ENCODE results near the gene FSIP1. TPM values are rescaled to one million over a fixed set of nuclear protein-coding genes. Genes with fewer than 3 reads are reported as not detected.

Gene FSIP1
- polyA plus RNA-seq, 3 donors, result 0.10 to 0.48 (median 0.21) TPM

GRCh38 chr15:39745415-39745814 is 37.2 kb downstream of the FSIP1 start:
- H3K9me3 Mint-ChIP-seq, result no peaks in the 10 kb centered on the region
- H3K4me1 Mint-ChIP-seq, result no peaks in the 10 kb centered on the region
- Histone ChIP-seq H4K20me1 (ENCODE audit: insufficient read depth, low read length) (no peaks in the 10 kb centered on the region), H3K36me3 (replicated peaks in 1 of 2; ENCODE audit: control insufficient read depth in 1 of 2, insufficient read depth in 2 of 2, low read length in 2 of 2) (no peaks in the 10 kb centered on the region), H3K27ac (ENCODE audit: low read depth in 1 of 2, low read length in 2 of 2) (no peak overlapping the region), H3K79me2 (ENCODE audit: insufficient read depth, low read length) (no peaks in the 10 kb centered on the region), H3K27me3 (ENCODE audit: control insufficient read depth in 2 of 2, insufficient read depth in 2 of 2, low read length in 2 of 2) (no peaks in the 10 kb centered on the region), H2AFZ (ENCODE audit: insufficient read depth, low read depth, low read length, poor library complexity, severe bottlenecking) (no peak overlapping the region), H3K4me3 (replicated peaks in 1 of 3; ENCODE audit: low read depth in 2 of 3, low read length in 3 of 3) (no peak overlapping the region), H3K9ac (ENCODE audit: insufficient read depth, low read length, poor library complexity, severe bottlenecking) (no peak overlapping the region), H3K4me2 (replicated peaks; ENCODE audit: extremely low read depth, low read length, poor library complexity, severe bottlenecking) (no peak overlapping the region), H3K9me3 (replicated peaks in 1 of 2; ENCODE audit: control insufficient read depth in 1 of 2, insufficient read depth in 1 of 2, low read length in 2 of 2) (no peaks in the 10 kb centered on the region), H3K4me1 (ENCODE audit: control insufficient read depth in 1 of 2, insufficient read depth in 2 of 2, low read length in 2 of 2) (no peaks in the 10 kb centered on the region)
- H3K27ac Mint-ChIP-seq, result no peak overlapping the region
- no peak for TF ChIP-seq CTCF (IDR thresholded peaks at IDR 0.05)
- no peaks in the 10 kb centered on the region for H3K36me3 Mint-ChIP-seq
- peaks cover 0 to 3% (median 2%) of the 10 kb centered on the region in 3 donors for H3K27me3 Mint-ChIP-seq (ENCODE audit: low read depth in 3 of 3)
- WGBS (ENCODE audit: insufficient coverage), result 0% methylated on average over 1 of the region's 2 CpGs
- intact Hi-C loops (cut with micrococcal nuclease), result no loop called here
- H3K4me3 Mint-ChIP-seq, result no peak overlapping the region
- no peak for DNase-seq

DNA sequence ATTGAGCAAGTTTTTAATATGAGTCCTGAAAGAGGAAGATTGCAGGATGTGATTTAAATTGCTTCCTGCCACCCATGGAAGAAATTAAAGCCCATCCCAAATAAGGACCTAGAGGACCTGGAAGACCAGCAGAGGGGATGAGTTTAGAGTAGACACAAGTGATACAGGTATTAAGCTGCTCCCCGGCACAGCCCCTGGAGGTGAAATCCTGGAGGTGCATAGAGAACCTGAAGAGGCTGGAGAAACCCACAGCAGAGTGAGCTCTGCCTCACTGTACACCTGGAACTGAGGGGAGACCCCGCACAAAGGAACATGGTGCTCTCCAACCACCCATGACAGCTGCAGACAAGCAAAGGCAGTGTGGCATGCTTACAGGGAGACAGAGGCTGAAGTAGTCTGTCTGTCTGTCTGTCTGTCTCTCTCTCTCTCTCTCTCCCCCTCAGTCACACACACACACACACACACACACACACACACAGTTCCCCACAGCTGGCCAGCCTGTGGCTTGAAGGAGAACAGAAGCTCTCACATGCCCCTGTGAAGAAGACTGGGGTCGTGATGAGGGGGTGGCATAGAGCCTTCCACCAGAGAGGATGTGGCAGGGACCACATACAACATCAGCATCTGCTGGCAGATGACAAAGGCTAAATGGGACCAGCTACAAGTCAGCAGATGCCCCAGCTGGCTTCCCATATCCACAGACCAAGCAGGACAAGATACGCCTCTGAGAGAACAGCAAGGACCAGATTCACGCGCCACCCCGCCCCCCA is 38.1 kb downstream of the FSIP1 start:
- Mint-ChIP-seq H3K4me1 (no peaks in the 10 kb centered on the region), H3K27ac (peak overlapping the region in 1 of 7 donors; percentile 20), H3K27me3 (ENCODE audit: low read depth in 3 of 3) (peaks cover 0 to 2% (median 2%) of the 10 kb centered on the region in 3 donors), H3K9me3 (no peaks in the 10 kb centered on the region), H3K4me3 (no peak overlapping the region), H3K36me3 (no peaks in the 10 kb centered on the region)
- Histone ChIP-seq H3K36me3 (replicated peaks in 1 of 2; ENCODE audit: control insufficient read depth in 1 of 2, insufficient read depth in 2 of 2, low read length in 2 of 2) (no peaks in the 10 kb centered on the region), H3K27ac (ENCODE audit: low read depth in 1 of 2, low read length in 2 of 2) (no peak overlapping the region), H3K4me1 (ENCODE audit: control insufficient read depth in 1 of 2, insufficient read depth in 2 of 2, low read length in 2 of 2) (no peaks in the 10 kb centered on the region), H3K79me2 (ENCODE audit: insufficient read depth, low read length) (no peaks in the 10 kb centered on the region), H3K9me3 (replicated peaks in 1 of 2; ENCODE audit: control insufficient read depth in 1 of 2, insufficient read depth in 1 of 2, low read length in 2 of 2) (no peaks in the 10 kb centered on the region), H3K4me3 (replicated peaks in 1 of 3; ENCODE audit: low read depth in 2 of 3, low read length in 3 of 3) (no peak overlapping the region), H3K27me3 (ENCODE audit: control insufficient read depth in 2 of 2, insufficient read depth in 2 of 2, low read length in 2 of 2) (no peaks in the 10 kb centered on the region), H3K4me2 (replicated peaks; ENCODE audit: extremely low read depth, low read length, poor library complexity, severe bottlenecking) (no peak overlapping the region), H2AFZ (ENCODE audit: insufficient read depth, low read depth, low read length, poor library complexity, severe bottlenecking) (no peak overlapping the region), H3K9ac (ENCODE audit: insufficient read depth, low read length, poor library complexity, severe bottlenecking) (no peak overlapping the region), H4K20me1 (ENCODE audit: insufficient read depth, low read length) (no peaks in the 10 kb centered on the region)
- no peak for DNase-seq
- TF ChIP-seq CTCF (IDR thresholded peaks at IDR 0.05), result no peak
- intact Hi-C loops (cut with micrococcal nuclease), result no loop called here
- 84% methylated on average over 2 of the region's 7 CpGs for WGBS (ENCODE audit: insufficient coverage)

Data from CD14-positive monocyte (primary cell).